ENCODE measurements around the gene NRN1. TPM values are rescaled to one million over a fixed set of nuclear protein-coding genes. Genes with fewer than 3 reads are reported as not detected.

Gene NRN1
- total and polyA plus RNA-seq, 12 donors: 1.1 to 13.6 (median 5.4) TPM

DNA sequence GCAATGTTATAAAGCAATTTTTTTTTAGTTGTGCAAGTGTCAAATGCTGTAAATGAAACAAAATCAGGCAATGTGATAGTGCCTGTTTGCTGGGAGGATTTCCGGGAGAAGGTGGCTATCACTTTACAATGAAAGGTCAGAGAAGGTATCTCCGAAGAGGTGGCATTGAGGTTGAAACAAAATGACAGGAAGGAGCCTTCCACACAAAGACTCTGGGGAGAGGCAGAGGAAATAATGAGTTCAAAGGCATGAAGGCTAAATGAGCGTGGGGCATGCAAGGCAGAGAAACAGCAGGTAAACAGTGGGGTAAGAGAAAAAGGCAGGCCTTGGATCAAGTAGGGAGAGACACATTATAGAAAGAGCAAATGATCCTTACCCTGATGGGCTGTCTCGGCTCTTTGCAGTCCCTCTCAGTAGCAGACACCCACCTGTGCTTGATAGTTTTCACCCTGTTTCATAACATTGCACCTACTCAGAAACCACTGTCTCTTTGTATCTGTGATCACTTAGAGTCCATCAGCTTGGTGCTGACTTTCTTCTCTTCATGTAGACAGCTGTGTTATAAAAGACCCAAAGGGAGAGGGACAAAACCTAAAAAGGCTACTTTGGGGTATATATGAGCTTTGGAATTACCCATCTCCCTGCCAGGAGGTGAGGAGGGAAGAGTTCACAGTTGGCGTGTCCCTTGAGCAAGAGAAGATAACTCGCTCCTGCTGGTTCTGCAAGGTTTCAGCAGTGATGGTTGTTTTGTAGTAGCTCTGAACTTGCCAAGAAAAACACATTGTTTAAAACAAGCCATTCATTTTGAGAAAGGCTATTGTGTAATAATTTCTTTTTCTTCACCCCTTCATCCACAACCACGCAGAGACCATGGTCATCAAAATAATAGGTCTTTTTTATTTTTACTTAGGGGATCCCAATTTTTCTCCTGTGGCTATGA is 22.3 kb downstream of the NRN1 start:
- no peak for DNase-seq
- TF ChIP-seq, protein P1, sequence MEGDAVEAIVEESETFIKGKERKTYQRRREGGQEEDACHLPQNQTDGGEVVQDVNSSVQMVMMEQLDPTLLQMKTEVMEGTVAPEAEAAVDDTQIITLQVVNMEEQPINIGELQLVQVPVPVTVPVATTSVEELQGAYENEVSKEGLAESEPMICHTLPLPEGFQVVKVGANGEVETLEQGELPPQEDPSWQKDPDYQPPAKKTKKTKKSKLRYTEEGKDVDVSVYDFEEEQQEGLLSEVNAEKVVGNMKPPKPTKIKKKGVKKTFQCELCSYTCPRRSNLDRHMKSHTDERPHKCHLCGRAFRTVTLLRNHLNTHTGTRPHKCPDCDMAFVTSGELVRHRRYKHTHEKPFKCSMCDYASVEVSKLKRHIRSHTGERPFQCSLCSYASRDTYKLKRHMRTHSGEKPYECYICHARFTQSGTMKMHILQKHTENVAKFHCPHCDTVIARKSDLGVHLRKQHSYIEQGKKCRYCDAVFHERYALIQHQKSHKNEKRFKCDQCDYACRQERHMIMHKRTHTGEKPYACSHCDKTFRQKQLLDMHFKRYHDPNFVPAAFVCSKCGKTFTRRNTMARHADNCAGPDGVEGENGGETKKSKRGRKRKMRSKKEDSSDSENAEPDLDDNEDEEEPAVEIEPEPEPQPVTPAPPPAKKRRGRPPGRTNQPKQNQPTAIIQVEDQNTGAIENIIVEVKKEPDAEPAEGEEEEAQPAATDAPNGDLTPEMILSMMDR (IDR thresholded peaks at IDR 0.05): no peak
- no peak for TF ChIP-seq POLR2A (IDR thresholded peaks at IDR 0.05)
- no peaks in the 10 kb centered on the region for H3K4me1 ChIP-seq (replicated peaks in 1 of 2)
- no peak overlapping the region for H3K27ac ChIP-seq
- no peaks in the 10 kb centered on the region for H3K36me3 ChIP-seq (replicated peaks in 1 of 2)
- intact Hi-C loops (cut with DNase I): no loop called here
- no peak overlapping the region for H3K4me3 ChIP-seq
- H3K9me3 ChIP-seq (replicated peaks in 1 of 3): no peaks in the 10 kb centered on the region
- WGBS, 4 donors: 70 to 80% (median 76%) methylated on average over 7 of the region's 7 CpGs
- H3K27me3 ChIP-seq: no peaks in the 10 kb centered on the region

DNA sequence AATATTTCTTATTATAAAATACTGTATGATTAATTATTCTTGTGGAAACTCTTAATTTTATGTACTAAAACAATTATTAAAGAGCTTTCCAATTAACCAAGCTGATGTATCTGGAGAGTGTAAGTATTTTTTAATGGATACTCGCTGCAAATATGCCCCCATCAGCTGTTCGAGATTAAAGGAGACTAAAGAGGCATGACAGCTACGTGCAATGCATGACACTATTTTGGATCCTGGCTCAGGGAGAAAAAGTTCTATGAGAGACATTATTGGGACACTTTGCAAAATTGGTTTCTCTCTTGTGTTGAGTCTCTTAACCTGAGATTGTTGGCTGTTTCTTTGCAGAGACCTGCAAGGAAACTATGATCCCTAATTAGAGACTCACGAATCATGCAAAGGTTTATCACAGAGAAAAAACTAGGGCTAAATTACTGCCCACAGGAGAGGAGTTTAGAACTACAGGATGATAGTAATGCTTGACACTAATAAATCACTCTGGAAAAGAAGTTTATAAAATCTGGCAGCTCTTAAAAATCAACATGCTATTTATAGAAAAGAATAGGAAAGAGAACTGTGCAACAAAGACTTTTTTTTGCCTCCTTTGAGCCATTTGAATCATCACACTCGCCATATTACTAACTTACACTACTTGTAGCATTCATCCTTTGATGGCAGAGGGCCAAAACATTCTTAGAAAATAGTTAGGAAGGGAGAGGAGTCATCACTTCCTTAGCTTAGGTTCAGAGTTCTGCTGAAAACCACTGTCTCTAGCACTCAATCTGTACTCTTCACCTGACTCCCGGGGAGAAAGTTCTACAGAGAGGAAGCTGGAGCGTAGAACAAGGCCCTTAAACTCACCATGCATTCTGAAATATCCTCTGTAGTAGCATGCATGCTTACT is 25.3 kb downstream of the NRN1 start:
- H3K27ac ChIP-seq: no peak overlapping the region
- intact Hi-C loops (cut with DNase I): no loop called here
- 51 to 74% (median 64%) methylated on average over 7 of the region's 7 CpGs for WGBS, 4 donors
- no peaks in the 10 kb centered on the region for H3K36me3 ChIP-seq (replicated peaks in 1 of 2)
- H3K27me3 ChIP-seq: no peaks in the 10 kb centered on the region
- TF ChIP-seq, protein P1 (IDR thresholded peaks at IDR 0.05): no peak
- no peak for TF ChIP-seq POLR2A (IDR thresholded peaks at IDR 0.05)
- no peak overlapping the region for H3K4me3 ChIP-seq
- no peaks in the 10 kb centered on the region for H3K9me3 ChIP-seq (replicated peaks in 1 of 3)
- H3K4me1 ChIP-seq (replicated peaks in 1 of 2): no peaks in the 10 kb centered on the region
- no peak for DNase-seq

DNA sequence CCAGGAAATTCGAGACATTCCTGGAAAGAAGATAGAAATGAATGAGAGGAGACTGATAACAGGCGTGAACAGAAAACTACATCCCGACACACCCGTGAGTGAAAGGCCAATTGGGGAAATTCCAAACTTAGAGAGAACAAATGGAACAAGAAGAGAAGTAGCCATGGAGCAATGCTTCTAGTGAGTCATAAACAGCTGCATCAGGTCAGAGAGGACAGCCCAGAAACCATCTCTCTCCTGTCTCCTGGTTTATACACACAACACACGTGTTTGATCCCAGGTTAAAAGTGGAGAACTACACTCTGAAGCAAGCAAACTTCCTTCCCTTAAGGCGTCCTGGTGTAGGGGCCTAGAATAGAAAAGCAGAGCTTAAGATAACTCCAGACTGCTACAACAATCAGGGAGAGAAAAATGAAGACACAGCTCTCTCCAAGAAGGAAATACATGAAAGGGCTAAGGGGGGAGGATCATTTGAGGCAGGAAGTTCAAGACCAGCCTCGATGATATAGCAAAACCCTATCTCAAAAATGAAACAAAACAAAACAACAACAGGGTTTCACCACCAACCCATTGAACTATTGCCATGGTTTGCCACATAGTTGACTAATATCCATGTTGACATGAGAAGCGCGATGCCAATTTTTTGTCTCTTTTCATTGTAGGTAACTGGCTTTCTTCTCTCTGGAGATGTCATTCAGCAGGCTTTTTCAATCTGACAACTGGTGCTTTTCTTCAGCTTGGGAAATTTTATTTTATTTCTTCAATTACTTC is 26.9 kb downstream of the NRN1 start:
- TF ChIP-seq POLR2A (IDR thresholded peaks at IDR 0.05): no peak
- TF ChIP-seq, protein P1 (IDR thresholded peaks at IDR 0.05): no peak
- Histone ChIP-seq H3K4me1 (replicated peaks in 1 of 2) (no peaks in the 10 kb centered on the region), H3K27ac (no peak overlapping the region), H3K9me3 (replicated peaks in 1 of 3) (no peaks in the 10 kb centered on the region), H3K4me3 (no peak overlapping the region), H3K36me3 (replicated peaks in 1 of 2) (no peaks in the 10 kb centered on the region), H3K27me3 (no peaks in the 10 kb centered on the region)
- DNase-seq: no peak
- intact Hi-C loops (cut with DNase I): no loop called here
- WGBS, 4 donors: 43 to 58% (median 50%) methylated on average over 9 of the region's 9 CpGs

Measured in adrenal gland (tissue), 12 donors.